Measurements from ENCODE around the gene NXF1.
A peak's percentile ranks its signal among the peaks of the same experiment; 100 is the strongest.
"Not testable (repeated sequence)": the region's sequence is repeated elsewhere in the genome, so short reads cannot be mapped to it uniquely, and the experiment has no call there.

Gene NXF1

DNA sequence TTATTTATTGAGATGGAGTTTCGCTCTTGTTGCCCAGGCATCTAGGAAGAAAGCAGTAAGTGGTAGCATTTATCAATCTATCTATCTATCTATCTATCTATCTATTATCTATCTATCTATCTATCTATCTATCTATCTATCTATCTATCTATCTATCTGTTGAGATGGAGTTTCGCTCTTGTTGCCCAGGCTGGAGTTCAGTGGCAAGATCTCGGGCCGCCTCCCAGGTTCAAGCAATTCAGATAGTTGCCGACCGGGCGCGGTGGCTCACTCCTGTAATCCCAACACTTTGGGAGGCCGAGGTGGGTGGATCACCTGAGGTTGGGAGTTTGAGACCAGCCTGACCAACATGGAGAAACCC lies 44.4 kb downstream of the NXF1 start:
- H3K9me3 ChIP-seq (ENCODE audit: control insufficient read depth, low read length); H3K23ac ChIP-seq (ENCODE audit: low read length in 2 of 2); H3K27ac ChIP-seq (ENCODE audit: low read length, poor library complexity, severe bottlenecking); H2BK15ac ChIP-seq (ENCODE audit: low read depth, poor library complexity, severe bottlenecking); H3K4ac ChIP-seq (ENCODE audit: low read depth in 1 of 2, low read length in 2 of 2); DNase-seq; H3K4me1 ChIP-seq (ENCODE audit: control insufficient read depth, insufficient read depth, low read depth, low read length); H4K8ac ChIP-seq (ENCODE audit: low read length); H4K91ac ChIP-seq (ENCODE audit: low read length); H3K27me3 ChIP-seq (ENCODE audit: control insufficient read depth in 1 of 2, insufficient read depth in 1 of 2, low read length in 2 of 2); H2BK120ac ChIP-seq (ENCODE audit: low read depth, low read length); H3K14ac ChIP-seq (ENCODE audit: low read length in 2 of 2); H3K18ac ChIP-seq (ENCODE audit: low read depth in 1 of 2, low read length in 2 of 2); H2BK12ac ChIP-seq (ENCODE audit: low read length in 2 of 2); H3K4me2 ChIP-seq (ENCODE audit: low read length, poor library complexity, severe bottlenecking); H2AK5ac ChIP-seq (ENCODE audit: low read length, severe bottlenecking); H2BK5ac ChIP-seq (ENCODE audit: low read depth, low read length, poor library complexity, severe bottlenecking): not testable (repeated sequence)
- 79% methylated on average over 3 of the region's 9 CpGs for WGBS
- Histone ChIP-seq H3K4me3 (ENCODE audit: insufficient read depth in 1 of 2, low read depth in 1 of 2, low read length in 2 of 2) (peak overlapping the region in 1 of 2 experiments; percentile 99), H3K79me1 (replicated peaks; ENCODE audit: low read length, poor library complexity, severe bottlenecking) (peaks cover 13% of the 10 kb centered on the region), H2AFZ (ENCODE audit: low read depth, low read length) (peak overlapping the region; percentile 63), H3K36me3 (ENCODE audit: control insufficient read depth in 1 of 2, insufficient read depth in 2 of 2, low read depth in 1 of 2, low read length in 2 of 2) (peaks cover 5 to 18% of the 10 kb centered on the region in 2 experiments), H3K9ac (ENCODE audit: low read length) (peak overlapping the region; percentile 93)

DNA sequence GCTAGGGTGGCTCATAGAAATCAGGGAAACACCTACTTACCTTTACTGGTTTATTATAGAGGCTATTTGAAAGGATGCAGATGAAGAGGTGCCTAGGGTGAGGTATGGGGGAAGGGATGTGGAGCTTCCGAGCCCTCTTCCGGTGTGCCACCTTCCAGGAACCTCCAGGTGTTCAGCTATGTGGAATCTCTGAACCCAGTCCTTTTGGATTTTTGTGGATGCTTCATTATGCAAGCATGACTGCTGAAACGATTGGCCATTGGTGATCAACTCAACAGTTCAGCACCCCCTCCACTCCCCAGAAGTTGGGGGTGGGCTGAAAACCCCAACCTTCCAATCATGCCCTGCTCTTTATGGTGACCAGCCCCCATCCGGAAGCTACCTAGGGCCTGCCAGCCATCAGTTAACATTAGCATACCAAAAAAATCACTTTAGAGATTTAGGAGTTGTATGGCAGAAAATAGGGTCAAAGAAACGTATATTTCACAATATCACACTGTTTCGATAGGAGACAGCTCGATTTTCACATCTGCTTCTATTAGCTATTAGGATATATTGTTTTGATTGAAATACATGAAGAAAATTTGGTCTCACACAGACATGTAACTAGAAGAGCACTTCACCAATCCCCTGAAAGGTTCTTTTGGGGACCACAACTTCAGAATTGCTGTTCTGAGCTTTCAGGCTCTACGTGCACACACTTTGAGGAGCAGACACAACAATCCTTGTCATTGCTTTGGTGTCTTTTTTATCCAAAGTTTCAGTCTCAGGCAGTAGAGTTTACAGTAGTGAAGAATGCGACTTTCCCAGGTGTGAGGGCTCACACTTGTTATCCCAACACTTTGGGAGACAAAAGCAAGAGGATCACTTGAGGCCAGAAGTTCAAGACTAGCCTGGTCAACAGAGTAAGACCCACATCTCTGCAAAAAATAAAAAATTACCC lies 47.1 kb downstream of the NXF1 start:
- WGBS: 51% methylated on average over 5 of the region's 9 CpGs
- Histone ChIP-seq H3K36me3 (ENCODE audit: control insufficient read depth in 1 of 2, insufficient read depth in 2 of 2, low read depth in 1 of 2, low read length in 2 of 2) (peaks cover 3 to 8% of the 10 kb centered on the region in 2 experiments), H3K14ac (ENCODE audit: low read length in 2 of 2) (no peak overlapping the region)

DNA sequence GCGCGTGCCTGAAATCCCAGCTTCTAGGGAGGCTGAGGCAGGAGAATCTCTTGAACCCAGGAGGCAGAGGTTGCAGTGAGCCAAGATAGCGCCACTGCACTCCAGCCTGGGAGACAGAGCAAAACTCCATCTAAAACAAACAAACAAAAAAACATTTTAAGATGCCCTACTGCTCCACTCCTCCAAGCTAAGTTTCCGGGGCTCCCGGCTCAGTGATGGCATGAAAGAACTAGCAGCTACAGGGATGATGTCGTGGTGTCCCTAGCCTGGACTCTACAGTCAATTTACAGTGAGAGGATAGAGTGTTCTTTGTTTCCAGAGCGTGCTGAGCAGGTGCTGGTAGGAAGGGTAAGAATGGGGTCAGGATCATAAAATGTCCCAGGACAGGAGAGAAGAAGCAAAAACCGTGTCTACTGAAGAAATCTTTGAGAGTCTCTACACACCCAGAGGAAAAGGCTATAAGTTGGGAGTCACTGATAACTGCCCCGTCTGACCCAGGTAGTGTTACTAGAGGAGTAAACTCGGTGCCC lies 50.1 kb downstream of the NXF1 start:
- no peaks in the 10 kb centered on the region for H3K9me3 ChIP-seq (ENCODE audit: control insufficient read depth, low read length)
- no peak overlapping the region for H3K27ac ChIP-seq (ENCODE audit: low read length, poor library complexity, severe bottlenecking)
- no peak overlapping the region for H3K4me3 ChIP-seq (ENCODE audit: insufficient read depth in 1 of 2, low read depth in 1 of 2, low read length in 2 of 2)
- 90% methylated on average over 10 of the region's 10 CpGs for WGBS
- no peak overlapping the region for H2AK5ac ChIP-seq (ENCODE audit: low read length, severe bottlenecking)
- H3K23ac ChIP-seq (ENCODE audit: low read length in 2 of 2): no peak overlapping the region
- peaks cover 16 to 18% of the 10 kb centered on the region in 2 experiments for H3K36me3 ChIP-seq (ENCODE audit: control insufficient read depth in 1 of 2, insufficient read depth in 2 of 2, low read depth in 1 of 2, low read length in 2 of 2)
- H2BK5ac ChIP-seq (ENCODE audit: low read depth, low read length, poor library complexity, severe bottlenecking): no peak overlapping the region
- H2BK15ac ChIP-seq (ENCODE audit: low read depth, poor library complexity, severe bottlenecking): no peak overlapping the region
- H3K79me1 ChIP-seq (replicated peaks; ENCODE audit: low read length, poor library complexity, severe bottlenecking): peaks cover 21% of the 10 kb centered on the region
- no peak for DNase-seq
- no peak overlapping the region for H4K91ac ChIP-seq (ENCODE audit: low read length)
- no peak overlapping the region for H3K4ac ChIP-seq (ENCODE audit: low read depth in 1 of 2, low read length in 2 of 2)
- H3K4me1 ChIP-seq (ENCODE audit: control insufficient read depth, insufficient read depth, low read depth, low read length): peaks cover 10% of the 10 kb centered on the region
- no peak overlapping the region for H2AFZ ChIP-seq (ENCODE audit: low read depth, low read length)
- H3K27me3 ChIP-seq (ENCODE audit: control insufficient read depth in 1 of 2, insufficient read depth in 1 of 2, low read length in 2 of 2): no peaks in the 10 kb centered on the region
- H3K14ac ChIP-seq (ENCODE audit: low read length in 2 of 2): no peak overlapping the region
- no peak overlapping the region for H3K18ac ChIP-seq (ENCODE audit: low read depth in 1 of 2, low read length in 2 of 2)
- no peak overlapping the region for H2BK12ac ChIP-seq (ENCODE audit: low read length in 2 of 2)
- H2BK120ac ChIP-seq (ENCODE audit: low read depth, low read length): no peak overlapping the region
- H4K8ac ChIP-seq (ENCODE audit: low read length): no peak overlapping the region
- no peak overlapping the region for H3K9ac ChIP-seq (ENCODE audit: low read length)
- H3K4me2 ChIP-seq (ENCODE audit: low read length, poor library complexity, severe bottlenecking): no peak overlapping the region

More for the DNA sequence above, 47.1 kb downstream of the NXF1 start:
- H2BK12ac ChIP-seq (ENCODE audit: low read length in 2 of 2): no peak overlapping the region
- H3K4me1 ChIP-seq (ENCODE audit: control insufficient read depth, insufficient read depth, low read depth, low read length): peaks cover 17% of the 10 kb centered on the region
- no peak overlapping the region for H3K4ac ChIP-seq (ENCODE audit: low read depth in 1 of 2, low read length in 2 of 2)
- H2BK15ac ChIP-seq (ENCODE audit: low read depth, poor library complexity, severe bottlenecking): no peak overlapping the region
- H2AFZ ChIP-seq (ENCODE audit: low read depth, low read length): no peak overlapping the region
- no peaks in the 10 kb centered on the region for H3K9me3 ChIP-seq (ENCODE audit: control insufficient read depth, low read length)
- H3K4me2 ChIP-seq (ENCODE audit: low read length, poor library complexity, severe bottlenecking): no peak overlapping the region
- H3K79me1 ChIP-seq (replicated peaks; ENCODE audit: low read length, poor library complexity, severe bottlenecking): peaks cover 14% of the 10 kb centered on the region
- H2BK5ac ChIP-seq (ENCODE audit: low read depth, low read length, poor library complexity, severe bottlenecking): no peak overlapping the region
- H3K23ac ChIP-seq (ENCODE audit: low read length in 2 of 2): no peak overlapping the region
- H3K9ac ChIP-seq (ENCODE audit: low read length): no peak overlapping the region
- H3K4me3 ChIP-seq (ENCODE audit: insufficient read depth in 1 of 2, low read depth in 1 of 2, low read length in 2 of 2): no peak overlapping the region
- no peak overlapping the region for H4K8ac ChIP-seq (ENCODE audit: low read length)
- no peak overlapping the region for H3K27ac ChIP-seq (ENCODE audit: low read length, poor library complexity, severe bottlenecking)
- no peak overlapping the region for H2AK5ac ChIP-seq (ENCODE audit: low read length, severe bottlenecking)
- no peak overlapping the region for H2BK120ac ChIP-seq (ENCODE audit: low read depth, low read length)
- no peak overlapping the region for H4K91ac ChIP-seq (ENCODE audit: low read length)
- no peak overlapping the region for H3K18ac ChIP-seq (ENCODE audit: low read depth in 1 of 2, low read length in 2 of 2)
- no peak for DNase-seq
- H3K27me3 ChIP-seq (ENCODE audit: control insufficient read depth in 1 of 2, insufficient read depth in 1 of 2, low read length in 2 of 2): no peaks in the 10 kb centered on the region
